EH (cell line): ENCODE results near the gene DPF3.

Source experiments
- DNase-seq: peaks from one replicate; pipeline ENCODE4 v3.0.0-alpha.2; 2015; ENCODE audit warnings: low read depth

The DPF3 gene

DNA sequence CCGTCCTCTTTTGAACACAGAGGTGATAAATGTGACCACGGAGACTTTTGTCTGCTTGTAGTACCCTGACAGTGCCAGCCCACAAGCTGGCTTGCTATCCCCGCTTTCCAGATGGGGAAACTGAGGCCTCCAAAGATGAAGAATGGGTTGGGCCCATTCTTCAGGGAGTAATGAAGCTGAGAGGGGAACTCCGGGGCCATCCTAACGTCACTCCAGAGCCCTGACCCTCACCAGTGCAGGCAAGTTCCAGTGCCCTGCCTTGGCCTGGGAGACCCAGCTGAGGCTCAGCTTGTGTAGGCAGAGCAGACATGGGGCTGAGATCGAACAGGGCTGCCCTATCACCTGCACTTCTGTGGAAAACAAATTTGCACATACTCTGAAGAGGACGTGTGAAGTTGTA, 277.1 kb downstream of the DPF3 start:
- DNase-seq, result no peak

DNA sequence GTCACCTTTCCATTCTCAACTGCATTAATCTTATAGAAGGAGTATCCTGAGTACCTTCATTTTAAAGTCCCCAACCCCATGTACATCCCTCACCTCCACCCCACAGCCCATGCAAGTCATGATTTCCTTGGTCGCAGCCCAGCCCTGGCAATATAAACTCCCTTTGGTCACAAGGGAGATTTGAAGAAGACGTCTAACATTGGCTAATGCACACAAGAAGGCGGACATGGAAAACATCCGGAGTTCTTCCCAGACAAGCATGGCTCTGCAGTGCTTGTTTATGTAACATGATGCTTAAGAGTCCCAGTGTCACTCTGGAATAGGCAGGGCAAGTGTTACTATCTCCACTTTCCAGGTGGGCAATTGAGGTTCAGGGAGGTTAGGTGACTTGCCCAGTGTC, 277.6 kb downstream of the DPF3 start:
- peak; percentile 57 for DNase-seq

DNA sequence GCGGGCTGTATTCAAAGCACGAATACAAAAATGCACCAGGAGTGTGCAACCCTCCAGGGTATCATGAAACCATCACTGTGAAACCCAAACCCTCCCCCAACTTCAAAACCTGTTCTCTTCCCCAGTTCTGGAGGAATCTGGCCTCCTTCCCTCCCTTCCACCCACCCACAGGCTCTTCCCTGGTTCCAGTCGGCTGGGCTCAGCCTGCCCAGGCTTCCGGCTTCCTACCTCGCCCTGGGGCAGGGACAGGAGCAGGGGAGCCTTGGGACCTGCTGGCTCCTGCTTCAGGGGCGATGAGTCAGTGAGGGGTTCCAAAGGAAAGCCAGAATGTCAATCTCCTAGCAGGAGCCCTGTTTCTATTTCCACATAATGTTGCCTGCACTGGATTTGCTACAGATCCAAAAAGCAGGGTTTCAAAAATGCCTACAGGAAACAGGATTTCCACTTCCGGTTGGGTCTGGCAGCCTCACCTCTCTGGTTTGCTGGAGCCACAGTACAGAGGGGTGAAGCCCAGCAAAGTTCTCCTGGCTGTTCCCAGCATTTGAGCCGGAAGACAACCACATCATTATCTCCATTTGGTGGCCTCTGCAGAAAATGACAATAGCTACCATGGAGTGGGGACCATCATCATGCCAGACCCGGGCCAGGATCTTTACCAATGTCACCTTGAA, 278.3 kb downstream of the DPF3 start:
- DNase-seq, result peak; percentile 74

DNA sequence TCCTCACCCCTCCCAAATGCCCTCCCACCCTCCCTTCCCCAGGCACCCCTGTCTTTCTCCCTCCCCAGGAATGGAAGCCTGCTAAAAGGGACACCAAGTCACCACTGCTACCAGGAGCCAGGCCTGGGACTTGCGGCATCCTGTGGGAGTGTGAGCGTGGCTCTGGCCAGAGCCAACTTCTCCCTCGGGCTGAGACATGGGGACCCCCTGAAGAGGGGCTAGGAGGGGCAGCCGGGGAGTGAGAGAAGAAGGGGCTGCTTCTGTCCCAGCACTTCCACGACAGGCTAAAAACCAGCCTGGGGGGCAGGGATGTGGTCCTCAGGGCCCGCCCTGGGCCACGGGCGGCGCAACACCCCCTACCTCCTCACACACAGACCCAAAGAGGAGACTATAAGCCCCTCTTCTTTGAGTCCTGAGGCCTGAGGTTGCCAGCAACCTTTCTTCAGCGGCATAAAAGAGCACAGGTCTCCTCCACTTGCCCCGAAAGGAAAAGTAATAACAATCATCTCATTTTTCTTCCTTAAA, 278.9 kb downstream of the DPF3 start:
- DNase-seq, result no peak

DNA sequence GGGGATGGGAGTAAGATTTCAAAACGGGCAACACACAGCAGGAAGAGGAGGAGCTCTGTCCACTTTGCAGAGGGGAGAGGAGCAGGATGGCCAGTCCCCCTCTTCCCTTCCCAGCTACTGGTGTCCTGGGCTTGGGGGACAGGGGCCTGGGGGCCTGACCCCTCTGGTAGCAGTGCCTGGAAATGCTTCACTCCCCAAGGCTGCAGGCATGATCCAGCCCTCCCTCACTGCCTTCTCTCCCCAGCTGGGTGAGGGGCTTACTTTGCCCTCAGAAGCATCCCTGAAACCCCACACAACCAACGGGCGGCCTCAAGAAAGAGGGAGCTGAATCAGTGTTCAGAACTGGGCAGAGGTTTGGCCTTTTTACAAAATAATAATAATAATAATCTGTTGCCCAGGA, 279.5 kb downstream of the DPF3 start:
- DNase-seq, result no peak

DNA sequence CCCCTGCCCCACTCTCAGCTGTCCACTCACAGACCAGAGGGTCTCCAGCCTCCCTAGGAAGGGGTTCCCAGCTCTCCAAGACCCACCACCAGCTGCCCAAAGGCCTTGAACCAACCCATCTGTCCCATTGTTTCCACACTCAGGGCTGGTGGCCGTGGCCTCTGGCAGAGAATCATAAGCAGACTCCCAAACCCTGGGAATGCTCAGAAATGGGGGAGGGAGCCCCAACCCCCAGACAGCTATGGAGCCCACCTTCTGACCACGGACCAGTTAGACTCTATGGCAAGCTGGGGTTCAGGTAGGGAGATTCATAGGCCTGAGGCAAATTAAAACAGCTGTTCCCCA, 280.0 kb downstream of the DPF3 start:
- no peak for DNase-seq

DNA sequence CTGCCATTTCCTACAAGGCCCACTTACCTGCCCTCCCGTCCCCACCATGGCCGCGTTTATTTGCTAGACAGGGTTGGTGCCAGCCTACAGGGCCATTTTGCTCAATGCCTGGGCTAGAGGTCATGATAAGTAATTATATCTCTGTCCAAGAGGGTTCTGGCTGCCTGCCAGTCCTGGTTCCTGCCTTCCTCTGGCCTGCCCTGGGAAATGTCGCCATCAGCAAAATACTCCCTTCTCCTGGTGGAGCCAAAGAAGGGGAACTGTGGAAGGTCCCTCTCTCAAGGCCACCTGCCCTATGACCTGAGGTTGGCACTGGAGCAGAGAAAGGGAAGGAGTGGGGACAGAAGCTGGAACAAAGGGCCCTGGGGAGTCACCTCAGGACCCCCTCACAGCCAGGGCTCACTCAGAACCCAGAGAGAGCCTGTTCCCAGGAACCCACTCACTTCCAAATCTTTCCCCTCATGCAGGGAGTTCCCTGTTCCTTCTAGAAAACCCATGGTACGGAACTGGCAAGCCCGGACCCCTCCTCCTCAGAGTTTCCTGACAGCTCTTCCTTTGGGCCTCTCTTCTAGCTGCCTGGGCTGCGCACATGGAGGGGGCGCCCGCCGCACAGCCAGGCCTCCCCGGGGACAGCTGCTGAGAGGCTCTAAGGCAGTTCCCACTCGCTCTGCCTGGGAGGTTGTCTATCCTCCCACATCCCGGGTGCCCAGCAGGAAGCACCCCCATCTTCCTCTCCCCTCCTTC, 280.5 kb downstream of the DPF3 start:
- peak; percentile 54 for DNase-seq

DNA sequence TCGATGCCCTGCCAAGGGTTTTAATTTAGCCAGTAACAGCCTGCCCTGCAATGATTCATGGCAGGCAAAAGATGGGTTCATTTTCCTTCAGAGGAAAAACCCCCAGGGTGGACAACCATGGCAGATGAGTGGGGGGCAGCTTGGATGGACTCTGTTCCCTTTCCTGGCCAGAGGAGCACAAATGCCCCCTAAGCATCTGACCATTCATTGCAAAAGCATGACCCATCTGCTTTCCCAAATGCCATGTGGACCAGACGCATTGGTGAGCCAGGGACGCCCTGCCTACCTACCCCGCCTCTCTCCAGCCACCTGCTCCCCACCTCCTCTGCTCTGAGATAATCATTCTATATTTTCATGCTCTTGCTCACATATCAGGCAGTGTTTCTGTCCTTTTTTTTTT, 281.9 kb downstream of the DPF3 start:
- DNase-seq, result no peak

DNA sequence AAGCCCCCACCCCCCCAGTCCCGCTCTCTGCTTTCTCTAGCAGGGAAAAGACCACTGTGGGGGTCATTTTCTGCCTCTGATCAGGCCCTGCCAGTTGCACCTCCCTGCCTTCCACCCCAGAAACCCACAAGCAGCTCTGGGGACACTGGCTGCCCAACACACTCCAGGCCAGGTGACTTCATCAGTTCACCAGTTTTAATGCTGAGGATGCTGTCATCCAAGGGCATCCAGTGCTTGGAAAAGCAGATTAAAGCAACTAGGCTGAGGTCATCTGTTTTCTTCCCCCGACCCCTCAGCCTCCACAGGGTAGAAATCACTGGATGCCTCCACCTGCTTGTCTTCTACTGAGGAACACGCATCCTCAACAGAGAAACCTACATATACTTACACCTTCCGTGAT, 282.4 kb downstream of the DPF3 start:
- no peak for DNase-seq

DNA sequence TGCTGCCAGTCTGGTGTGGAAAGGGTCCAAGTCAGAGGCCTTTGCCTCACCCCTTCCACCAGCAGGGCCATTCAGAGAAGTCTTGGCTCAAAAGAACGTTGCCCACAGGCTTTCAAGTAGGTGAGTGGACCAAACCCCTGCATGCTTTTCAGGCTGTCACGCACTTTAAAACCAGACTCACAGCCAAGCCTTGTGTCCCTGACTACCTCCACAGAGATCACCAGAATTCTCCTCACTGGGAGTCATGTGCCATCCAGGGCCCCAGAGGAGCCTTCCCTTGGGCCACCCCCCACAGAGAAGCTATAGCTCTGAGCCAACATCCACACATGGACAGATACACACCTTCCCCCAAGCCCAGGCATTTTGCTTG, 283.1 kb downstream of the DPF3 start:
- DNase-seq, result peak; percentile 58

DNA sequence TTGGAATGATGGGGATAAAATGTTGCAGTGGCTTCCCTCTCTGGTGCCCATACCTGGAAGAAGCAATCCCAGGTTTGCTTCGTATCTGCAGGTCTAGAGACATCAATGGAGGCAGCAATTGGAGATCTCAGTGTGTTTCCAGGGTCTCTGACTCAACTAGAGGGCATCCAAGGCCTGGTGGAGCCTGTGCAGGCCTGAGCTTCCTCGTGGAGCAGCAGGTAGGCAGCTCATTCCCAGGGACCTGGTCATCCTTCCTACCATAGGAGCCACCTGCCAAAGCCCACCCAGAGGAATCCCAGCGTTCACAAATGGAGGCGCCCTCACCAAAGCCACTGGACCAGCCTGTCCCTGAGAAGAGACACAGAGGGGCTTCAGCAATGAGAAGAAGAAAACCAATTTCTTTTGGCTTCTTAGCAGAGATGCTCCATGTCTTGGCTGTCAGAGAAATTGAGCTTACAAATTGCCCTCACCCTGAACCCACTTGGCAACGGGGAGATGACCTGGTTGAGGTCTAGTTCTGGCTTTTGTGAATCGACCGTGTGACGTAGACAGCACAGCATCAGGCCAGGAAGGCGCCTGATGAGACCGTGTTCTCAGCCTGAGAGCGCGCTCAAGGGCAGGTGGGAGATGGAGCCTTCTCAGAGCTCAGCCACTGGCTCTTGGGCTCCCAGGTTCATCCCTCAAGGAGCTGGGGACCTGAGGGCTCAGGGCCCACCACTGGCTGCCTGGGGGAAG, 283.6 kb downstream of the DPF3 start:
- no peak for DNase-seq

DNA sequence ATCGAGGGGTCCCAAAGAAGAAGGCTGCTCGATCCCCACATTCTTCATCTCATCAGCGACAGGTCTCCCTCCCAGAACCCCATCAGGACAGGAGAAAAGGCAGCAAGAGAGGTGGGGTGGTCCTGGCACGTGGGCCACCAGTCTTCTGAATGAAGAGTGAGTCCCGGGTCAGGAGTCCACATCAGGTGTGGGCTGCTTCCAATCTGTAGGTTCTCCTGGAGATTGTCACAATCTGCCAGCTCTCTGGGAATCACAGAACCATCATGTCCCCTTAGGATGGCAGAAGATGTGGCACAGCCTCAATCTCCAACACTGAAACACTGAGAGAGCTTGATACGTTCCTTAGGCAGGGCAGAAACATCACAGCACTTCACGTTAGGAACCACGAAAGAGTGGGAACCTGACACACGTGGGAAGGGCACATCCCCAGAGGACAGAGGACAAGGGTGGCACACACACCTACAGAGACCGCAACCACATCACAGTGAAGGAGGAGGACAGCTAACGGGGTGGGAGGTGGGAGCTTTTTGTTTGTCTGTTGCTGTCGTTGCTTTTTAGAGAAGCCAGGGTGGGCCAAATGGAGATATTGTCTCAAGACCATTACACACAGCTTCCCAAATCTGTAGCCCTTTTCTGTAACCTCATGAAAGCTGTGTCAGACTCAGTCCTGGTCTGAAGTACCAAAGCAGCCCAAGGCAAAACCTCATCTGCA, 284.5 kb downstream of the DPF3 start:
- DNase-seq, result no peak

DNA sequence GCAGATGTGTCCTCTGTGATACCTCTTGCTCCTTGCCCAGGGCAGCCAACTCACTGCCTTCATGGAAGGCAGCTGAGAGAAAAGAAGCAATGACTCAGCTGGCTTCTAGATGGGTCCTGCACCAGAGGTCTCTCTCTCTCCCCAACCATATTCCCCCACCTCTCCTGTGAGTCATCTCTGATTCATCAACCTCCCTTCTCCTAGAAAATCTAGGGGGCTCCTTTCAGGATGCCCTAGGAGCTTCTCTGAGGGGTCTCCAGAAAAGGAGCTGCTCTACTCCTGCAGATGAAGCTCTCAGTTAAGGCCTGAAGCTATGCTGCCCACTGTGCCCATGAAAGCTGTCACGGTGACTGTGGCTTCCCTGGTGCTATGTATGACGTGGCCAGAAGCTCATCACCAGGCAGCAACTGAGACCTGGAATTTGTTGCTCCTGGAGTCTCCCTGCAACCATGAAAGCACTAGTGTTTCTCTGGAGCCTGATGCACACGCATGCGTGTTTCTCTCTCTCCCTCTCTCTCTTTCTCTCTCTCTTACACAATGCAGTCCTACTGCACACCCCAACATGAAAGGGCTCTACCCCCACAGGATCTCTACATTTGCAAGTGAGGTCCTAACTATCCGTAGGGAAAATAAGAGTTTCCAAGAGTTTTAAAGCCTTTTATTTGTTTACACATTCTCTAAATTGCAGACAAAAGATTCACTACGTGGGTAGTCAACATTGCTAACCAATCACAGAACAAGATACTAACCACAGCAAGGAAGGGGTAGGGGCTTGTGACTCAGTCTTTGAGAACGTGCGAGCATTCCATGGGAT, 285.3 kb downstream of the DPF3 start:
- peak; percentile 97 for DNase-seq

DNA sequence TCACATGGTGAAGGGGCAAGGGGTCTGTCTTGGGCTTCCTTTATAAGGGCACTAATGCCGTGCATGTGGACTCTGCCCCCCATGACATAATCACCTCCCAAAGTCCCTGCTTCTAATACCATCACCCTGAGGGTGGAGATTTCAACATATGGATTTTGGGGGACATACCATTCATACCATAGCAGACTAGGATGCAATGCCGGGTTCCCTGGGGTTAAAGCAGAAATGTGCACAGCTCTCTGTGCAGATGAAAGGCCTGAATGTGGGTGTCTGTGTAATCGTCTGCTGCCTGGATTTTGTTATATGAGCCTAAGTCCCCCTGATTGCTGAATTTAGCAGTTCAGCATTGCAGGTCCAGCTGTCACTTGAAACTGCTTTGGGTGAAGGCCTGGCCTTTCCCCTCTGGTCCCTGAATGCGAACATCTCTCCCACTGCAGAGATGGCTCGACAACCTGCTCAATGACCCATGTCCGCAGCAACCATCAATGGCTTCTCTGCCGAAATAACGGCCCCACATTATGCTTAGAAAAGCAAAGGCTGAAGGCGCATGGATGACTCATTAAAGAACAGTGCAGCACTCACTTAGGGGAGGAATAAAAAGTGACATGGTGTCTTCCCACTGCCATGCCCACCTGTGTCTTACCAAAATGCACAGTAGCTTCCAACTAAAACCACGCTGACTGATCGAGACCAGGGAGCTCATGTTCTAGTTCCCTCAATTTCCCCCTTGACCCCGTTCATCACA, 286.3 kb downstream of the DPF3 start:
- DNase-seq, result peak; percentile 48

DNA sequence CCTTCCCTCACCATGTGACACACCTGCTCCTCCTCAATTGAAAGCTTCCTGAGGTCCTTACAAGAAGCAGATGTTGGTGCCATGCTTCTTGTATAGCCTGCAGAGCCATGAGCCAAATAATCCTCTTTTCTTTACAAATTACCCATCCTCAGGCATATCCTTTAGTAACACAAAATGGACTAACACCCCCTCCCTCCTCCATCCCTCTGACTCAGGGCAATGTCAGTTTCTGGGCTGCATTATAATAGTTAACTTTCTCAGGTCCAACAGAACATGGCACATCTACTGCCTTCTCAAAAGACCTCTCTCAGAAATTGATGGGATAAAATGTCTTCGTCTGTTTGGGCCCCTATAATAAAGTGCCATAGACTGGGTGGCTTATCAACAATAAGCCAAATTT, 287.0 kb downstream of the DPF3 start:
- DNase-seq, result peak; percentile 16

DNA sequence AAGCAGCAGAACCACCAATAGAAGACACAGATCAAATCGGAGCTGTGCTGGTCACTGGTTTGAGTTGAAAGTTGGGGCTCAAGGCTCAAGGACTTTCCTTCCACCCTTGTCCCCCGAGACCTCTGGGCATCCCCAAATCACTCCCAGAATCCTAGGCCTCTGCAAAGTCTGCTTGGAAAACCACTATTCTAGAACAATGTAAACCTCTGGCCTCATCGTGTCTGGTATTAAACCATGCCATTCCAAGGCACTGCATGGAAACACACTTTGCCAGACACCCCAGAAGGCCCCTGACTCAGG, 288.0 kb downstream of the DPF3 start:
- DNase-seq, result no peak

DNA sequence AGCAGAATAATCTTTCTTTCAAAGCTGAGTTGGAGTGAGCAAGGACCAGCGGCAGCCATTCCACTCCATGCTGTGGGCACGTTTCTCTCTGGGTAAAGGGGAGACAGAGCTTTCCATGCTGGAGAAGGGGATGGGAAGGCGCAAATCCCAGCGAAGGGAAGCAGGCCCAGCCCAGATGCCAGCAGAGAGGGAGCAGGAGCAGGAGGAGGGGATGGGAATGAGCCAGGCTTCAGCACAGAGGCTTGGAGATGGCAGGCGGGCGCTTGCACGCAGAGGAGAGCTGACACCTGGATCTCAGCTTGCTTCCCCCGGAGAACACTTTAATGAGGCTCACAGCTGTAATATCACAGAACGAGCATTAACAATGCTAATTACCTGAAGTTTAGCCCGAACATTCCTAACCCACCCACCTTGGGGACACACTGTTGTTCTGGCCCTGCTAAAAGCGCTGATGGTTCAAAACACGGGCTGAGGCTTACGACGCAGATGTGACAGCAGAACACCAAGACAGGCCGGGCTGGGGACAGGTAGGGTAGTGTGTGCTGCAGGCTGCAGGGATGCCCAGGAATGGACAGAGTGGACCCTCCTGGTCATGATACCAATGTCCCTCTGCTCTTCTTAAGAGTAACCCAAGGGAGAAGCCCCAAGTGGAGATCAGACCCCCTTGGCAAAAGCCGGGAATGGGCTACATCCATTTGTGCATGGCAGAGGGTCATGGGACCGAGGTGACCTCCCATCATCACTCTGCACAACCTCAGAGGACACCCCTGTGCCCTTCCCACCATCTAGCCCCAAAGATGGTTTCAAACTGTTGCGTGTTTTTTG, 288.6 kb downstream of the DPF3 start:
- no peak for DNase-seq

DNA sequence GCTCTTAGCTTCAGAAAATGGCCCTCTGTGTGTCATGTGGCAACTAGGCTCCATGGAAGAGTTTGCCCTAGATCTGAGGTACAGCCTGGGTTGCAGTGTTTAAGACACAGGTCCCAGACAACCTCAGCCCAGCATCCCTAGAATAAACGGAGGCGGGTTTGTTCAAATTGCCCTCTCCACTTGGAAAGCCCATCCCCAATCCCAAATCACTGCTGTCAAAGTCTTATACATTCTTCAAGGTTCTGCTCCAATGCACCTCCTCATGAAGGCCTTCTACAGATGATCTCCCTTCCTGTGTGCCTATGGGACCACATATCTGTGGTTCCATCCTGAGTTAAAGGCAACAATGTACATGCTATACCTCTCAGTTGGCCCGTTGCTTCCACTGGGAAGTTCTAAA, 289.8 kb downstream of the DPF3 start:
- no peak for DNase-seq

DNA sequence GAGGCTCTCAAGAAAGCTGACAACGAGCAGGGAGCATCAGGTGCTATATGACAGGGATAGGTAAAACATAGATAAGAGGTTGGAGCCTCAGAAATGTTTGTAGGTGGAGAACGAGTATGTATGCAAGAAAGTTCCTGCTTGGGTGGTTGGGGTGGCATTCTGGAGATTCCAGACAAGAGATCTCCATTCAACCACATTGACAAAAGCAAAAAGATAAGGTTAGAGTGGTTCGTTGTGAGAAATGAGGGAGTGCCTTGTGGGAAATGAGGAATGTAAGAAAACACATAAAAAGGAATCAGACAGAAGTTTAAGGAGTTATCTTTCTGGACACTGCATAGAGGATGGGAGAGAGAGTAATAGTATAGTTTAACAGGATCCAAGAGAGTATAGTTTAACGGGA, 290.3 kb downstream of the DPF3 start:
- peak; percentile 46 for DNase-seq
